BJ (cell line): ENCODE results near the gene SFSWAP. TPM values are rescaled to one million over a fixed set of nuclear protein-coding genes. Genes with fewer than 3 reads are reported as not detected.

Source experiments
- CTCF ChIA-PET: fragments of 350-600 bp; formaldehyde crosslinking; extraction: SDS; loops from one replicate; lab custom pipeline; 2021; ENCODE audit warnings: antibody characterized with exemption, inconsistent platforms; lab: Yijun Ruan, JAX
- POLR2A ChIA-PET: fragments of 300-600 bp; sonication (Branson Sonifier 250); formaldehyde crosslinking; extraction: SDS; loops from one replicate; lab custom pipeline; 2021; ENCODE audit warnings: antibody characterized with exemption; lab: Charles Lee
- DNase-seq: peaks from one replicate; pipeline ENCODE4 v3.0.0-alpha.2; 2011; ENCODE audit warnings: low read depth
- H3K27me3 ChIP-seq: 2 replicates; pipeline ENCODE4 v1.6.0; 2011; ENCODE audit warnings: low read length; ENCODE audit not compliant: control insufficient read depth, insufficient read depth
- H3K36me3 ChIP-seq: 2 replicates; pipeline ENCODE4 v1.5.1; 2011; ENCODE audit warnings: low read length; ENCODE audit not compliant: control insufficient read depth, insufficient read depth
- H3K4me3 ChIP-seq: 2 replicates; pipeline ENCODE4 v1.5.1; 2011; ENCODE audit warnings: low read depth, mild to moderate bottlenecking, control low read depth, low read length
- CTCF ChIP-seq: IDR thresholded peaks from 2 replicates; pipeline ENCODE4 v1.5.1; 2011; ENCODE audit warnings: low read depth, mild to moderate bottlenecking, control low read depth, inconsistent platforms, low read length, moderate library complexity; ENCODE audit not compliant: insufficient read depth
- polyA plus RNA-seq: library from polyadenylated mRNA; depleted of rRNA; stranded (reverse); fragments of >200 nt; gene quantifications from 2 replicates; pipeline ENCODE4 v1.2.3, GENCODE V29; 2011

Gene SFSWAP
- polyA plus RNA-seq, 1 experiment, result 11.7 TPM

DNA sequence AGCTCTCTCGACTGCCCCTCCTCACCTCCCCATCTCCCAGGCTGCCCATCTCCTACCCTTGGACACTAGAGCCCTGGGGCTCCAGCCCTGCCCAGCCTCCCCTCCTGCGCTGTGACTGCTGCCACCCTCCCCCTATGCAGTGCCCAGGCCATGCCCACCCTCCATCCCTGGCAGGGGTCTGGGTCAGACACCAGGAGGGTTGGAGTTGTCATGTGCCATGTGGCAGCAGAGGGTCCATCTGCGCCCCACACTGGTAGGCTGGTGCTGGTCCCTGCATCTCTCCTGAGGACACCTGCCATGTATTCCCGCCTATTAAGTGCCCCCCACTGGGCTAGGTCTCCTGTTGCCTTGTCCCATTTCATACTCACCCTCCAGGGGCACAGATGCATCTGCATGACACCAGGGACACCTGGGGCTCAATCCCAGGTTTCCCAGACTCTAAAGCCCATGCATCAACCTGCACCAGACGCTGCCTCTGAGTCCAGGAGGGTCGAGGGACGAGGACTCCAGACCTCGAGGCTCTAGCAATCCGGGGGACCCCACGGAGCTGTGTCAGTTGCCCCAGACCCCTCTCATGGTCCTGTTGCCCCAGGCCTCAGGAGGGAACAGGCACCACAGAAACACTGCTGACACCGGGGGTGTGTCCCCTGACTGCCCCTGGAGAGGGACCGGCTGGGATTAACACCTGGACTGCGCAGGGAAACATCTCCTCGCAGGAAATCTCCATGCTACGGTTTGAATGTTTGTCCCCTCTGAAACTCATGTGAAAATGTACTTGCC is 23.4 kb upstream of the SFSWAP start:
- no peaks in the 10 kb centered on the region for H3K27me3 ChIP-seq
- H3K4me3 ChIP-seq, result no peak overlapping the region
- DNase-seq, result no peak
- no peaks in the 10 kb centered on the region for H3K36me3 ChIP-seq
- ChIA-PET CTCF (no interaction called here), POLR2A (no interaction called here)
- no peak for TF ChIP-seq CTCF

- no peak for TF ChIP-seq CTCF
- ChIA-PET POLR2A (no interaction called here), CTCF (no interaction called here)
- no peak overlapping the region for H3K4me3 ChIP-seq
- no peaks in the 10 kb centered on the region for H3K27me3 ChIP-seq
- H3K36me3 ChIP-seq, result no peaks in the 10 kb centered on the region
- no peak for DNase-seq
These were observed 22.6 kb upstream of the SFSWAP start for GRCh38 chr12:131688131-131688844.

DNA sequence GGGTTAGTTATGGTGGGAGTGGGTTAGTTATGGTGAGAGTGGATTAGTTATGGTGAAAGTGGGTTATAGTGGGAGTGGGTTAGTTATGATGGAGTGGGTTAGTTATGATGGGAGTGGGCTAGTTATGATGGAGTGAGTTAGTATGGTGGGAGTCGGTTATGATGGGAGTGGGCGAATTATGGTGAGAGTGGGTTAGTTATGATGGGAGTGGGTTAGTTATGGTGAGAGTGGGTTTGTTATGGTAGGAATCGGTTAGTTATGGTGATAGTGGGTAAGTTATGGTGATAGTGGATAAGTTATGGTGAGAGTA is 22.1 kb upstream of the SFSWAP start:
- no peak for DNase-seq
- H3K4me3 ChIP-seq, result no peak overlapping the region
- no peaks in the 10 kb centered on the region for H3K27me3 ChIP-seq
- ChIA-PET CTCF (no interaction called here), POLR2A (no interaction called here)
- no peaks in the 10 kb centered on the region for H3K36me3 ChIP-seq
- no peak for TF ChIP-seq CTCF

- CTCF ChIA-PET, result no interaction called here
- Histone ChIP-seq H3K27me3 (no peaks in the 10 kb centered on the region), H3K4me3 (no peak overlapping the region), H3K36me3 (no peaks in the 10 kb centered on the region)
- no peak for TF ChIP-seq CTCF
- DNase-seq, result no peak
- POLR2A ChIA-PET, result no interaction called here
These were observed 20.6 kb upstream of the SFSWAP start for GRCh38 chr12:131690320-131690719.

GRCh38 chr12:131692431-131692830 is 18.5 kb upstream of the SFSWAP start:
- ChIA-PET CTCF (interaction anchor here (0.5 kb wide), 1 partner anchor 115 kb away, joined by 6 read pairs; no protein-coding TSS in a partner anchor), POLR2A (no interaction called here)
- Histone ChIP-seq H3K36me3 (no peaks in the 10 kb centered on the region), H3K4me3 (no peak overlapping the region), H3K27me3 (no peaks in the 10 kb centered on the region)
- no peak for DNase-seq
- TF ChIP-seq CTCF, result no peak
